K562 (cell line): ENCODE data around the gene METTL6. TPM values are rescaled to one million over a fixed set of nuclear protein-coding genes. Genes with fewer than 3 reads are reported as not detected.
A peak's percentile ranks its signal among the peaks of the same experiment; 100 is the strongest.

Experiments
- CHD2 ChIP-seq: IDR thresholded peaks from 2 replicates; pipeline ENCODE4 v1.6.1; 2011; ENCODE audit warnings: low read depth, low read length
- FOXK1 ChIP-seq: sonication (generic); formaldehyde crosslinking; IDR thresholded peaks from 2 replicates; pipeline ENCODE4 v1.8.0; 2022; ENCODE audit warnings: missing genetic modification reagents, mild to moderate bottlenecking, borderline replicate concordance
- GTF2E2 ChIP-seq: fragments of 200-800 bp; sonication (Bioruptor generic); IDR thresholded peaks from 2 replicates; pipeline ENCODE4 v1.6.1; 2016; ENCODE audit warnings: missing genetic modification characterization, missing compliant biosample characterization
- ILF3 ChIP-seq: fragments of 450-650 bp; IDR thresholded peaks from 2 replicates; pipeline ENCODE4 v1.6.1; 2018; ENCODE audit warnings: antibody characterized with exemption, mild to moderate bottlenecking, moderate library complexity, borderline replicate concordance
- JUN ChIP-seq, 2 experiments: sonication (generic) in 1 of 2; formaldehyde crosslinking in 1 of 2; IDR thresholded peaks; 2 replicates each; pipeline versions ENCODE4 v1.6.1 to v1.8.0; 2012 to 2022; ENCODE audit warnings: borderline replicate concordance in 2 of 2, mild to moderate bottlenecking in 2 of 2, improper control_type of control experiment in 1 of 2, low read depth in 1 of 2, low read length in 1 of 2, missing genetic modification reagents in 1 of 2
- MXI1 ChIP-seq: IDR thresholded peaks from 2 replicates; pipeline ENCODE4 v1.6.1; 2011; ENCODE audit warnings: low read depth, mild to moderate bottlenecking, improper control_type of control experiment, low read length
- MYNN ChIP-seq, 2 experiments: sonication (generic); formaldehyde crosslinking in 1 of 2; IDR thresholded peaks; 2 replicates each; pipeline versions ENCODE4 v1.5.0 to v1.6.1; 2016 to 2020; ENCODE audit warnings: antibody characterized with exemption in 1 of 2, missing genetic modification reagents in 1 of 2
- NR4A1 ChIP-seq, 2 experiments: fragments of 250-450 bp in 1 of 2; fragments of 450-650 bp in 1 of 2; sonication (Bioruptor Pico) in 1 of 2; IDR thresholded peaks; 2 replicates each; pipeline versions ENCODE4 v1.4.0 to v1.6.1; 2016 to 2020; ENCODE audit warnings: mild to moderate bottlenecking in 2 of 2, missing compliant biosample characterization in 1 of 2, missing genetic modification characterization in 1 of 2, moderate library complexity in 1 of 2
- POLR2B ChIP-seq: fragments of 450-650 bp; IDR thresholded peaks from 2 replicates; pipeline ENCODE4 v1.6.1; 2018; ENCODE audit warnings: low read depth; ENCODE audit not compliant: partially characterized antibody
- RFX1 ChIP-seq: fragments of 450-650 bp; IDR thresholded peaks from 2 replicates; pipeline ENCODE4 v1.6.1; 2016; ENCODE audit warnings: mild to moderate bottlenecking, moderate library complexity
- RUNX1 ChIP-seq: sonication (generic); IDR thresholded peaks from 2 replicates; pipeline ENCODE4 v1.6.1; 2016; ENCODE audit warnings: antibody characterized with exemption, low read depth
- SMARCE1 ChIP-seq: fragments of 450-650 bp; IDR thresholded peaks from 2 replicates; pipeline ENCODE4 v1.7.1; 2016; ENCODE audit warnings: mild to moderate bottlenecking
- TRIM24 ChIP-seq, 2 experiments: fragments of 450-650 bp; IDR thresholded peaks; 2 replicates each; pipeline ENCODE4 v1.6.1; 2016
- ZNF146 ChIP-seq: IDR thresholded peaks from one replicate; pipeline ENCODE4 v1.6.1; 2018; ENCODE audit warnings: missing compliant biosample characterization; ENCODE audit not compliant: unreplicated experiment
- ZNF699 ChIP-seq: fragments of 250-450 bp; sonication (Bioruptor Pico); IDR thresholded peaks from 2 replicates; pipeline ENCODE4 v1.8.0; 2021; ENCODE audit warnings: mild to moderate bottlenecking, moderate library complexity; ENCODE audit not compliant: insufficient replicate concordance
- ZNF717 ChIP-seq: fragments of 250-450 bp; sonication (Bioruptor Pico); IDR thresholded peaks from 2 replicates; pipeline ENCODE4 v1.5.0; 2021
- polyA plus RNA-seq, 8 experiments: library from polyadenylated mRNA; depleted of rRNA in 4 of 8; stranded (reverse) in 5 of 8; unstranded in 3 of 8; fragments of >200 nt; fragmentation: Nextera tagmentation in 2 of 8; fragmentation: Illumina TruSeq in 1 of 8; extraction: Ambion mirVana in 2 of 8; extraction: Trizol in 1 of 8; gene quantifications; 2 replicates each; pipeline versions ENCODE4 v1.2.1 to v1.2.3, GENCODE V29; 2011 to 2014; ENCODE audit warnings: inconsistent platforms in 1 of 8, missing spikeins in 1 of 8
- total RNA-seq, 7 experiments: library from RNA; depleted of rRNA in 6 of 7; stranded (reverse); fragments of >200 nt in 6 of 7; fragmentation: Illumina TruSeq in 2 of 7; extraction: Trizol in 2 of 7; gene quantifications; 2 replicates each; pipeline versions ENCODE4 v1.2.1 to v1.2.3, GENCODE V29; 2011 to 2021; ENCODE audit warnings: low replicate concordance in 1 of 7
- TF ChIP-seq, protein P1 (sequence below): fragments of 450-650 bp; IDR thresholded peaks from 2 replicates; pipeline ENCODE4 v1.6.1; 2017; ENCODE audit warnings: antibody characterized with exemption
- TF ChIP-seq, protein P2 (sequence below): sonication (generic); formaldehyde crosslinking; IDR thresholded peaks from 2 replicates; pipeline ENCODE4 v1.8.0; 2022; ENCODE audit warnings: missing genetic modification reagents, mild to moderate bottlenecking, borderline replicate concordance
- TF ChIP-seq, protein P3 (sequence below): sonication (generic); formaldehyde crosslinking; IDR thresholded peaks from 2 replicates; pipeline ENCODE4 v1.8.1; 2022; ENCODE audit warnings: missing genetic modification reagents

METTL6 gene
- total and polyA plus RNA-seq, 9 of the 15 experiments (the other 6 are each of a cell fraction or from before 2014, with no cell fraction given) = 18.8 to 61.5 (median 33.9) TPM

DNA sequence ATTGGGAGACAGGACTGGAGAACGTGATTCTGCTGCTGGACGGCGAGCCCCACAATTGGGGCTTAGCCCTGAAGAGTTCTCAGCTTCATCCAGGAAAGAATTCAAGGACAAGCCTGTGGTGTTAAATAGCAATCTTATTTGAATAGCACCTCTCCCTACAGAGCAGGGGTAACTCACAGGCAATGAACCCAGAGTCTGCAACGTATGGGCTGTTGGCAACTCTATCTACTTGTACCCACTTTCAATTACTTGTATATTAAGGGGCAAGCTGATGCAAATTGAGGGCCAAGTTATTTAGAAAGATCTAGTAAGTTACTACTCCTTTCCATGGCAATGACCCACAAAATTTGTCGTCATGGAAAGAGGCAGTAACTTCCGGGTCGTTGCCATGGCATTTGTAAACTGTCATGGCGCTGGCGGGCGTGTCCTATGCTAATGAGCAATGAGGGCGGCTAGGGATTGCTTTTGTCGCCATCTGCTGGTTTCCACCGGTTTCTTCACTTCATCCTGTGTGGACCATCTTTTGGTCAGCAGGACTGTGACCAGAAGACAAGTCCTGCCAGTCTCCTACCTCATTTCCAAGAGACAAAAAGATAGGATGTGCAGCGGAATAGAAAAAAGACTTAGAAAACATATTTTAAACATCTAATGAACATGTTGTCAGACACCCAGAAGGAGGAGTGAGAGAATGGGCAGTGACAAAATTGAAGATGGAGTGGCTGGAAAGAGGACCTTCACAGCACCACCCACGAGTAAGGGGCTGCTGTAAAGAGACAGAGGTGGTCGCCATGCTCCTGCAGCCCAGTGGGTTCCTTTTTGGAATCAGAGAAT is 49.2 kb downstream of the METTL6 start (continued):
- no peak for TF ChIP-seq ZNF699 (CRISPR knock-in tag)
- peak; percentile 100 for TF ChIP-seq RFX1
- no peak for TF ChIP-seq ZNF717 (CRISPR knock-in tag)
- TF ChIP-seq ILF3 = no peak
- no peak for TF ChIP-seq ZNF146 (CRISPR knock-in tag)
- TF ChIP-seq FOXK1 (CRISPR knock-in tag) = peak; percentile 56; the same call in 1 of the 2 replicates
- TF ChIP-seq, protein P1, sequence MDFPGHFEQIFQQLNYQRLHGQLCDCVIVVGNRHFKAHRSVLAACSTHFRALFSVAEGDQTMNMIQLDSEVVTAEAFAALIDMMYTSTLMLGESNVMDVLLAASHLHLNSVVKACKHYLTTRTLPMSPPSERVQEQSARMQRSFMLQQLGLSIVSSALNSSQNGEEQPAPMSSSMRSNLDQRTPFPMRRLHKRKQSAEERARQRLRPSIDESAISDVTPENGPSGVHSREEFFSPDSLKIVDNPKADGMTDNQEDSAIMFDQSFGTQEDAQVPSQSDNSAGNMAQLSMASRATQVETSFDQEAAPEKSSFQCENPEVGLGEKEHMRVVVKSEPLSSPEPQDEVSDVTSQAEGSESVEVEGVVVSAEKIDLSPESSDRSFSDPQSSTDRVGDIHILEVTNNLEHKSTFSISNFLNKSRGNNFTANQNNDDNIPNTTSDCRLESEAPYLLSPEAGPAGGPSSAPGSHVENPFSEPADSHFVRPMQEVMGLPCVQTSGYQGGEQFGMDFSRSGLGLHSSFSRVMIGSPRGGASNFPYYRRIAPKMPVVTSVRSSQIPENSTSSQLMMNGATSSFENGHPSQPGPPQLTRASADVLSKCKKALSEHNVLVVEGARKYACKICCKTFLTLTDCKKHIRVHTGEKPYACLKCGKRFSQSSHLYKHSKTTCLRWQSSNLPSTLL = no peak
- no peak for TF ChIP-seq MYNN (IDR thresholded peaks at IDR 0.05)
- TF ChIP-seq MYNN (CRISPR knock-in tag; IDR thresholded peaks at IDR 0.05) = no peak
- no peak for TF ChIP-seq RUNX1
- TF ChIP-seq MXI1 = peak; percentile 99
- peak; percentile 66 for TF ChIP-seq CHD2
- TF ChIP-seq TRIM24 (IDR thresholded peaks at IDR 0.05) = 0 out of 4 replicates have a peak, but pooled peaks of 1 of the 2 experiments have one; percentile 31
- TF ChIP-seq SMARCE1 = no peak
- no peak for TF ChIP-seq POLR2B
- TF ChIP-seq, protein P2, sequence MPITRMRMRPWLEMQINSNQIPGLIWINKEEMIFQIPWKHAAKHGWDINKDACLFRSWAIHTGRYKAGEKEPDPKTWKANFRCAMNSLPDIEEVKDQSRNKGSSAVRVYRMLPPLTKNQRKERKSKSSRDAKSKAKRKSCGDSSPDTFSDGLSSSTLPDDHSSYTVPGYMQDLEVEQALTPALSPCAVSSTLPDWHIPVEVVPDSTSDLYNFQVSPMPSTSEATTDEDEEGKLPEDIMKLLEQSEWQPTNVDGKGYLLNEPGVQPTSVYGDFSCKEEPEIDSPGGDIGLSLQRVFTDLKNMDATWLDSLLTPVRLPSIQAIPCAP (CRISPR knock-in tag) = no peak
- TF ChIP-seq JUN (IDR thresholded peaks at IDR 0.05; ENCODE audit: borderline replicate concordance, low read depth, low read length) = peak; percentile 81
- TF ChIP-seq JUN (CRISPR knock-in tag; IDR thresholded peaks at IDR 0.05; ENCODE audit: borderline replicate concordance) = no peak
- no peak for TF ChIP-seq GTF2E2 (tag)
- TF ChIP-seq, protein P3, sequence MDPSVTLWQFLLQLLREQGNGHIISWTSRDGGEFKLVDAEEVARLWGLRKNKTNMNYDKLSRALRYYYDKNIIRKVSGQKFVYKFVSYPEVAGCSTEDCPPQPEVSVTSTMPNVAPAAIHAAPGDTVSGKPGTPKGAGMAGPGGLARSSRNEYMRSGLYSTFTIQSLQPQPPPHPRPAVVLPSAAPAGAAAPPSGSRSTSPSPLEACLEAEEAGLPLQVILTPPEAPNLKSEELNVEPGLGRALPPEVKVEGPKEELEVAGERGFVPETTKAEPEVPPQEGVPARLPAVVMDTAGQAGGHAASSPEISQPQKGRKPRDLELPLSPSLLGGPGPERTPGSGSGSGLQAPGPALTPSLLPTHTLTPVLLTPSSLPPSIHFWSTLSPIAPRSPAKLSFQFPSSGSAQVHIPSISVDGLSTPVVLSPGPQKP = no peak
- TF ChIP-seq NR4A1 (CRISPR knock-in tag; IDR thresholded peaks at IDR 0.05) = no peak
- 0 out of 2 replicates have a peak, but pooled peaks have one; percentile 71 for TF ChIP-seq NR4A1 (tag; IDR thresholded peaks at IDR 0.05)
